Fibroblast of mammary gland (primary cell): ENCODE measurements around the gene ZNF215.
"Not testable (repeated sequence)": the region's sequence is repeated elsewhere in the genome, so short reads cannot be mapped to it uniquely, and the experiment has no call there.

ENCODE experiments used
- DNase-seq: peaks from one replicate; pipeline ENCODE4 v3.0.0-alpha.2; 2010; ENCODE audit warnings: low read depth
- H3K4me3 ChIP-seq: 2 replicates; pipeline ENCODE4 v1.5.1; 2011; ENCODE audit warnings: low read depth, mild to moderate bottlenecking, low read length, moderate library complexity; ENCODE audit not compliant: control insufficient read depth
- CTCF ChIP-seq: conservative IDR thresholded peaks from 2 replicates; pipeline ENCODE4 v1.5.1; 2011; ENCODE audit warnings: low read depth, low read length, inconsistent platforms; ENCODE audit not compliant: control insufficient read depth, insufficient read depth

ZNF215 gene

GRCh38 chr11:6931146-6931713 lies 5.0 kb downstream of the ZNF215 start:
- DNase-seq = peak; percentile 79
- H3K4me3 ChIP-seq = no peak overlapping the region
- TF ChIP-seq CTCF = no peak

- TF ChIP-seq CTCF = no peak
- no peak for DNase-seq
Measured at GRCh38 chr11:6932145-6932544, 5.9 kb downstream of the ZNF215 start.

GRCh38 chr11:6941970-6942369 lies 15.7 kb downstream of the ZNF215 start:
- TF ChIP-seq CTCF = no peak
- no peak overlapping the region for H3K4me3 ChIP-seq

More at GRCh38 chr11:6932145-6932544, 5.9 kb downstream of the ZNF215 start:
- no peak overlapping the region for H3K4me3 ChIP-seq

GRCh38 chr11:6943131-6943530 lies 16.9 kb downstream of the ZNF215 start:
- no peak for TF ChIP-seq CTCF
- H3K4me3 ChIP-seq = no peak overlapping the region
- DNase-seq = peak; percentile 72

More at GRCh38 chr11:6941970-6942369, 15.7 kb downstream of the ZNF215 start:
- no peak for DNase-seq

GRCh38 chr11:6954248-6954647 lies 28.0 kb downstream of the ZNF215 start:
- not testable (repeated sequence) for DNase-seq, H3K4me3 ChIP-seq

GRCh38 chr11:6962141-6962540 lies 35.9 kb downstream of the ZNF215 start:
- TF ChIP-seq CTCF = no peak
- DNase-seq = no peak
- no peak overlapping the region for H3K4me3 ChIP-seq

GRCh38 chr11:6962673-6963072 lies 36.4 kb downstream of the ZNF215 start:
- DNase-seq = peak; percentile 31
- H3K4me3 ChIP-seq = no peak overlapping the region
- no peak for TF ChIP-seq CTCF
